ENCODE results near the gene KCNMA1. TPM values are rescaled to one million over a fixed set of nuclear protein-coding genes. Genes with fewer than 3 reads are reported as not detected.
A peak's percentile ranks its signal among the peaks of the same experiment; 100 is the strongest.

The KCNMA1 gene
- total RNA-seq, 2 donors from 2014 or later, result 5.9 to 9.3 TPM

DNA sequence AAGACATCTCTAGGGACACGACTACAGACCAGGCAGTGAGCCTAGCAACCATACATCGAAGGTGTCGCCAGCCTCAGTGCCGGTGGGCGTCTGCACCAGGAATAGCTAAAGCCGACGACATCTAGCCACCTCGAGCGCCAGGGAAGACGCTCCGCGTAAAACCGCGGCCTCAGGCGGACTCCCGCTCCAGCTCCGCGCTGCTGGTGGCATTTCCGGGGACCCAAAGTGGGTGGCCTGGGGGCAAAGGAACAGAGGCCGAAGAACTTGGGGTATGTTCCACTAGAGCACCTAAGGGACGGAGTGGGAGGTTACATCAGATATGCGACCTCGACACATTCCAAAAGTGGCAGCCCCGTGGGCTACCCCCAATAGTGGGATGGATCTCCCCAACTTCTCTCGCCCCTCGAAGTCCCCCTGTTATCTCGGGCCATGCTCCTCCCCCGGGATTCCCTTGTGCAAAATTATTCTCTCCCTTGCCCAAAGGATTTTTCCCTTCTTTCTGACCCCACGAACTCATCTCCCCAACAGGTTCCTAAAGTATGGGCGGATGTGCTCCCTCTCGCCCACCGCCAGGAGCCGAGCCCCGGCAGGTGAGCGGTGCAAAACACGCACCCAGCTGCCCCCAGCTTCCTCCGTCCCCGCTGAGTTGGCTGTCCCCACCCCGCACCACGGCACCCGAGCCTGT is 1.2 kb downstream of the KCNMA1 start:
- Histone ChIP-seq H3K9me3 (no peaks in the 10 kb centered on the region), H3K27ac (no peak overlapping the region), H3K36me3 (replicated peaks in 1 of 2; ENCODE audit: insufficient read depth in 1 of 2, low read depth in 2 of 2) (no peaks in the 10 kb centered on the region), H3K4me1 (peaks cover 25% of the 10 kb centered on the region), H3K27me3 (peaks cover 0 to 9% of the 10 kb centered on the region in 2 donors), H3K4me3 (peak overlapping the region in 1 of 2 donors; percentile 46)
- no peak for TF ChIP-seq POLR2A (IDR thresholded peaks at IDR 0.05)
- TF ChIP-seq, protein P1, sequence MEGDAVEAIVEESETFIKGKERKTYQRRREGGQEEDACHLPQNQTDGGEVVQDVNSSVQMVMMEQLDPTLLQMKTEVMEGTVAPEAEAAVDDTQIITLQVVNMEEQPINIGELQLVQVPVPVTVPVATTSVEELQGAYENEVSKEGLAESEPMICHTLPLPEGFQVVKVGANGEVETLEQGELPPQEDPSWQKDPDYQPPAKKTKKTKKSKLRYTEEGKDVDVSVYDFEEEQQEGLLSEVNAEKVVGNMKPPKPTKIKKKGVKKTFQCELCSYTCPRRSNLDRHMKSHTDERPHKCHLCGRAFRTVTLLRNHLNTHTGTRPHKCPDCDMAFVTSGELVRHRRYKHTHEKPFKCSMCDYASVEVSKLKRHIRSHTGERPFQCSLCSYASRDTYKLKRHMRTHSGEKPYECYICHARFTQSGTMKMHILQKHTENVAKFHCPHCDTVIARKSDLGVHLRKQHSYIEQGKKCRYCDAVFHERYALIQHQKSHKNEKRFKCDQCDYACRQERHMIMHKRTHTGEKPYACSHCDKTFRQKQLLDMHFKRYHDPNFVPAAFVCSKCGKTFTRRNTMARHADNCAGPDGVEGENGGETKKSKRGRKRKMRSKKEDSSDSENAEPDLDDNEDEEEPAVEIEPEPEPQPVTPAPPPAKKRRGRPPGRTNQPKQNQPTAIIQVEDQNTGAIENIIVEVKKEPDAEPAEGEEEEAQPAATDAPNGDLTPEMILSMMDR (IDR thresholded peaks at IDR 0.05), result no peak
- ATAC-seq (no peak), DNase-seq (no peak)
- intact Hi-C loops (cut with DNase I), result loop anchor here (10.0 kb wide), 1 partner anchor 392 kb away; no protein-coding TSS in a partner anchor
- WGBS, 2 donors, result 33 to 55% methylated on average over 20 to 41 of the region's 41 CpGs

DNA sequence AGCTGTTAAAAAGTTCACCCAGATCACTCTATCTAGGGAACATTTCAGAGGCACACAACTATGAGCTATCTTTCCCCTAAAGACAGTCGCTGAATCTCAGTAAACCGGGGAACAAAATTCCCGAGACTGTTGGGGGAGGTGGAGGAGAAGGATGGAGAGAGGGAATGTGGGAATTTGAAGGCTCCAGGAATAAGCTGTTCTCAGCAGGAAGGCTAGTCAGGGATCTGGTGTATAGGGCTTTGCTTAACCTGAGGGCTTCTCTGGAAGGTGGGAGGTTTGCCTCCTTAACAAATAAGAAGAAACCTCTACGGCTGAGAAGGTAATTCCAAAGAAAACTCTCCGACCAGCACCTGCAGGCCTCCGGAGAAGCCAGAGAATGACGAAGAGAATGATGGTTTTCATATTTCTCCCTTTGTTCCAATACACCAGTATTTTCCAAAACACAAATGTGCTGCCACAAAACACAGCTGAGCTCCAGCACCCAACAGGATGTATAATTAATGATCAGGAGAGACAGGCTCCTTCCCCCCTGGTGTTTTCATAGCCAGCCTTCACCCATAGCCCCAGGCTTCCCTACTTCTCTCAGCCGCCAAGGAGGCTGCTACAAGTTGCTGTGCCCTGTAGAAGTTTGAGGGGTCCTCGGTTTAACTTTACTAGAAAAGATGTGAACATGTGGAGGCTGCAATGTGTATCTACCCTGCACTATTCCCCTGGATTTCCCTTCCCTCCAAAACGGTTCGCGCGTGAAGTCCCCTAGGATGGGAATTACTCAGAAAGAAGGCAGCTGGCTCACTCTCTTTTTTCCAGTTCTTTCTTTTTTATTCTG is 2.0 kb downstream of the KCNMA1 start:
- Histone ChIP-seq H3K27ac (no peak overlapping the region), H3K27me3 (peaks cover 0 to 9% of the 10 kb centered on the region in 2 donors), H3K9me3 (no peaks in the 10 kb centered on the region), H3K4me3 (no peak overlapping the region), H3K4me1 (peaks cover 23% of the 10 kb centered on the region), H3K36me3 (replicated peaks in 1 of 2; ENCODE audit: insufficient read depth in 1 of 2, low read depth in 2 of 2) (no peaks in the 10 kb centered on the region)
- DNase-seq (no peak), ATAC-seq (no peak)
- WGBS, 2 donors, result 77 to 78% methylated on average over 13 of the region's 13 CpGs
- TF ChIP-seq POLR2A (IDR thresholded peaks at IDR 0.05), result no peak
- intact Hi-C loops (cut with DNase I), result loop anchor here (10.0 kb wide), 1 partner anchor 391 kb away; no protein-coding TSS in a partner anchor

DNA sequence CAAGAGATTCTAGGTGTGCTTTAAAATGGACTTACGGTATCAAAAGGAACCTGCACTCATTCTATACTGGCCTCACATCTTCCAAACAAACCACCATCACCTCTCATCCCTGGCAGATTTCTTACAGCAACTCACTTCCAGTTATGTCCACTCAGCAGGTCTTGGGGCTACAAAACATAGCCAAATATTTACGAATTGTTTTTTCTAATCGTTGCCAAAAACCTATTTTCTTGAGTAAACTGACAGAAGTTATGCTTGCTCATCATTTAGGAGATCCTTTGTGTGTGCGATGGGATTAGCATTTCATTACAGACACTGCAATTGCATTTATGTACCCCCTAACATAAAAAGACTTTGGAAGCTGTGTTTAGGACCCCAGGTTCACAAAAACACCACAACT is 2.7 kb downstream of the KCNMA1 start:
- 69% methylated on average over 4 of the region's 4 CpGs for WGBS, 2 donors
- TF ChIP-seq POLR2A (IDR thresholded peaks at IDR 0.05), result no peak
- TF ChIP-seq, protein P1 (IDR thresholded peaks at IDR 0.05), result no peak
- H3K27ac ChIP-seq, result no peak overlapping the region
- peaks cover 23% of the 10 kb centered on the region for H3K4me1 ChIP-seq
- no peaks in the 10 kb centered on the region for H3K36me3 ChIP-seq (replicated peaks in 1 of 2; ENCODE audit: insufficient read depth in 1 of 2, low read depth in 2 of 2)
- no peak overlapping the region for H3K4me3 ChIP-seq
- DNase-seq, result no peak
- no peak for ATAC-seq
- intact Hi-C loops (cut with DNase I), result loop anchor here (10.0 kb wide), 1 partner anchor 390 kb away; no protein-coding TSS in a partner anchor
- no peaks in the 10 kb centered on the region for H3K9me3 ChIP-seq
- peaks cover 0 to 9% of the 10 kb centered on the region in 2 donors for H3K27me3 ChIP-seq

DNA sequence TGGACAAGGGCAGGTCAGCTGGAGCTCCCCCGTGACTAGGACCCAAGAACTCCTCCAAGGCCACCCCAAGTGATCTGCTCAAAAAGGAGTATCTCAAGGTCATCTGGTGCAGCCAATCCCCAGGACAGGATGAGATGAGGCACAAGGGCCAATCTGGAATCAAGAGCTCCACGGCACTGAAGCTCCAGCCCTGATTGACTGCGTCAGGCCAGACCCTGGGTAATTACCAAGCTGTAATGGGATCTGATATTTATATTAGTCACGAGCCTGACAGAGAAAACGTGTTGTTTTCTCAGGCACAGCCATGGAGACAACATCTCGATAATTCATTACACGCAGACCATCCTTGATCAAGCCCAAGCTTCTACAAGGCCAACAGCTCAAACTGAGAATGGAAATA is 4.2 kb downstream of the KCNMA1 start:
- Histone ChIP-seq H3K4me1 (peaks cover 19% of the 10 kb centered on the region), H3K27ac (no peak overlapping the region), H3K4me3 (no peak overlapping the region), H3K36me3 (replicated peaks in 1 of 2; ENCODE audit: insufficient read depth in 1 of 2, low read depth in 2 of 2) (no peaks in the 10 kb centered on the region), H3K9me3 (no peaks in the 10 kb centered on the region), H3K27me3 (peaks cover 0 to 9% of the 10 kb centered on the region in 2 donors)
- TF ChIP-seq, protein P1 (IDR thresholded peaks at IDR 0.05), result no peak
- no peak for TF ChIP-seq POLR2A (IDR thresholded peaks at IDR 0.05)
- WGBS, 2 donors, result 78 to 83% methylated on average over 7 of the region's 7 CpGs
- intact Hi-C loops (cut with DNase I), result loop anchor here (10.0 kb wide), 1 partner anchor 389 kb away; no protein-coding TSS in a partner anchor
- ATAC-seq (no peak), DNase-seq (no peak)

DNA sequence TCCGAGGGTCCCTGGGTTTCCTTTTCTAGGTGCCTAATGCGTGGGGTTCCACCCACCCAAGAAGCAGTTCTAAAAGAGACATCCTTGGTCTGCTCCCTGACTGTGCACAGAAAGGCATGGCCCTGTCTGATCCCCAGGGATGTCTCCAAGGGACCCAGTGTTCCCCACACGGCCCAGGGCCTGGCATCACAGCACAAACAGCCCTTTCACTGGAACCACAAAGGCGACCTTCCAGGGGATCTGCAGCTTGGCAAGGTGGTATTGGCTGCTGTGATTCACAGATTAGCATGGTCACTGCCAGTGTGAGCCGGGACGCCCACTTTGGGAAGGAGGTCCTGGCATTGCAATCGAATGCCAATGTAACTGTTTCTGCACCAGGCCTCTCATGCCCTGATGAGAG is 6.4 kb downstream of the KCNMA1 start:
- Histone ChIP-seq H3K4me3 (no peak overlapping the region), H3K36me3 (replicated peaks in 1 of 2; ENCODE audit: insufficient read depth in 1 of 2, low read depth in 2 of 2) (no peaks in the 10 kb centered on the region), H3K9me3 (no peaks in the 10 kb centered on the region), H3K4me1 (peaks cover 2% of the 10 kb centered on the region), H3K27ac (no peak overlapping the region), H3K27me3 (no peaks in the 10 kb centered on the region)
- 84 to 93% methylated on average over 5 to 7 of the region's 7 CpGs for WGBS, 2 donors
- TF ChIP-seq, protein P1 (IDR thresholded peaks at IDR 0.05), result no peak
- no peak for TF ChIP-seq POLR2A (IDR thresholded peaks at IDR 0.05)
- ATAC-seq, result no peak
- no peak for DNase-seq
- intact Hi-C loops (cut with DNase I), result loop anchor here (10.0 kb wide), 1 partner anchor 386 kb away; no protein-coding TSS in a partner anchor
